Loucy (cell line): ENCODE data around the gene FHL3.
"Not testable (repeated sequence)": the region's sequence is repeated elsewhere in the genome, so short reads cannot be mapped to it uniquely, and the experiment has no call there.

Source experiments
- H2AFZ ChIP-seq: fragments of 200-600 bp; sonication (generic); 2 replicates; pipeline ENCODE4 v1.6.0; 2016; ENCODE audit warnings: antibody characterized with exemption, mild to moderate bottlenecking, low read length, moderate library complexity
- H3F3A ChIP-seq: fragments of 200-600 bp; 2 replicates; pipeline ENCODE4 v1.6.0; 2016; ENCODE audit warnings: antibody characterized with exemption, low read depth, mild to moderate bottlenecking
- H3K27me3 ChIP-seq: fragments of 200-600 bp; sonication (generic); 2 replicates; pipeline ENCODE4 v1.6.1; 2014; ENCODE audit warnings: low read length, mild to moderate bottlenecking; ENCODE audit not compliant: insufficient read depth, poor library complexity, severe bottlenecking
- H3K36me3 ChIP-seq: fragments of 200-600 bp; sonication (generic); 2 replicates; pipeline ENCODE4 v1.6.1; 2016; ENCODE audit warnings: low read length; ENCODE audit not compliant: insufficient read depth
- H3K4me1 ChIP-seq: fragments of 200-600 bp; sonication (generic); 2 replicates; pipeline ENCODE4 v1.5.1; 2014; ENCODE audit warnings: low read length, mild to moderate bottlenecking; ENCODE audit not compliant: insufficient read depth, poor library complexity, severe bottlenecking
- H3K4me2 ChIP-seq: fragments of 200-600 bp; sonication (generic); 2 replicates; pipeline ENCODE4 v1.6.0; 2014; ENCODE audit warnings: antibody characterized with exemption, low read length, low read depth, mild to moderate bottlenecking; ENCODE audit not compliant: poor library complexity, severe bottlenecking
- H3K4me3 ChIP-seq: fragments of 200-600 bp; sonication (generic); 2 replicates; pipeline ENCODE4 v1.5.1; 2014; ENCODE audit warnings: low read length, mild to moderate bottlenecking, mixed read lengths; ENCODE audit not compliant: poor library complexity, severe bottlenecking
- H3K79me2 ChIP-seq: fragments of 200-600 bp; sonication (generic); 2 replicates; pipeline ENCODE4 v1.6.1; 2014; ENCODE audit warnings: low read length; ENCODE audit not compliant: insufficient read depth
- H3K9ac ChIP-seq: fragments of 200-600 bp; sonication (generic); 2 replicates; pipeline ENCODE4 v1.6.0; 2014; ENCODE audit warnings: mild to moderate bottlenecking, low read depth, low read length, moderate library complexity; ENCODE audit not compliant: poor library complexity, severe bottlenecking
- H3K9me2 ChIP-seq: fragments of 200-600 bp; sonication (generic); replicated peaks from 2 replicates; pipeline ENCODE4 v1.6.1; 2016; ENCODE audit warnings: low read depth, low read length, mixed read lengths
- H3K9me3 ChIP-seq: fragments of 200-600 bp; sonication (generic); 2 replicates; pipeline ENCODE4 v1.6.1; 2014; ENCODE audit warnings: mild to moderate bottlenecking, antibody characterized with exemption, low read length, low read depth; ENCODE audit not compliant: insufficient read depth
- H4K20me1 ChIP-seq: fragments of 200-600 bp; sonication (generic); 2 replicates; pipeline ENCODE4 v1.6.0; 2014; ENCODE audit warnings: antibody characterized with exemption, low read length, mild to moderate bottlenecking; ENCODE audit not compliant: insufficient read depth, poor library complexity, severe bottlenecking
- EZH2phosphoT487 ChIP-seq: fragments of 200-600 bp; IDR thresholded peaks from 2 replicates; pipeline ENCODE4 v1.6.1; 2018; ENCODE audit warnings: antibody characterized with exemption, mild to moderate bottlenecking, moderate library complexity, borderline replicate concordance
- TF ChIP-seq, protein P1 (sequence below): fragments of 200-600 bp; sonication (generic); conservative IDR thresholded peaks from 2 replicates; pipeline ENCODE4 v1.5.1; 2014; ENCODE audit warnings: mild to moderate bottlenecking, antibody characterized with exemption, low read length

Gene FHL3

DNA sequence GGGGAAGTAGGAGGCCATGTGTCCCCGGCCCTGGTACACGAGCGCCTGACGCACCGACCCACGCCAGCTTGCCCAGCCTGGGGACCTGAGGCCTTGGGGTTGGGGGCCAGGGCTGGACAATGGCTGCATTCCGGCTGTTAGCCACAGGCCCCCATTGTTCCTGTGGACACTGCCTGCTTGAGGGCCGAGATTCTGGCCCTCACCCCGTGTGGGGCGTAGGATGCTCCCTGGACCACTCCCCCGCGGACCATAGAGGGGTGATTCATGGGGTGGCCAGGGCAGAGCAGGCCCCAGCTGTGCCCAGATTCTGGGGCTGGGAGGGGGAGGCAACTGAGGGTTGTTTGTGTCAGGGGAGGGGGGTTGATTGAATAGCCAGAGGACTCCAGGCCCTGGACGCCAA lies 29.6 kb upstream of the FHL3 start:
- no peaks in the 10 kb centered on the region for H3K9me3 ChIP-seq
- no peak overlapping the region for H2AFZ ChIP-seq
- H3F3A ChIP-seq = no peaks in the 10 kb centered on the region
- no peak overlapping the region for H3K4me2 ChIP-seq
- no peaks in the 10 kb centered on the region for H3K9me2 ChIP-seq
- no peaks in the 10 kb centered on the region for H3K79me2 ChIP-seq
- H4K20me1 ChIP-seq = no peaks in the 10 kb centered on the region
- no peak for TF ChIP-seq EZH2phosphoT487
- TF ChIP-seq, protein P1, sequence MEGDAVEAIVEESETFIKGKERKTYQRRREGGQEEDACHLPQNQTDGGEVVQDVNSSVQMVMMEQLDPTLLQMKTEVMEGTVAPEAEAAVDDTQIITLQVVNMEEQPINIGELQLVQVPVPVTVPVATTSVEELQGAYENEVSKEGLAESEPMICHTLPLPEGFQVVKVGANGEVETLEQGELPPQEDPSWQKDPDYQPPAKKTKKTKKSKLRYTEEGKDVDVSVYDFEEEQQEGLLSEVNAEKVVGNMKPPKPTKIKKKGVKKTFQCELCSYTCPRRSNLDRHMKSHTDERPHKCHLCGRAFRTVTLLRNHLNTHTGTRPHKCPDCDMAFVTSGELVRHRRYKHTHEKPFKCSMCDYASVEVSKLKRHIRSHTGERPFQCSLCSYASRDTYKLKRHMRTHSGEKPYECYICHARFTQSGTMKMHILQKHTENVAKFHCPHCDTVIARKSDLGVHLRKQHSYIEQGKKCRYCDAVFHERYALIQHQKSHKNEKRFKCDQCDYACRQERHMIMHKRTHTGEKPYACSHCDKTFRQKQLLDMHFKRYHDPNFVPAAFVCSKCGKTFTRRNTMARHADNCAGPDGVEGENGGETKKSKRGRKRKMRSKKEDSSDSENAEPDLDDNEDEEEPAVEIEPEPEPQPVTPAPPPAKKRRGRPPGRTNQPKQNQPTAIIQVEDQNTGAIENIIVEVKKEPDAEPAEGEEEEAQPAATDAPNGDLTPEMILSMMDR = no peak
- H3K9ac ChIP-seq = no peak overlapping the region
- H3K4me1 ChIP-seq = peaks cover 11% of the 10 kb centered on the region
- H3K36me3 ChIP-seq = no peaks in the 10 kb centered on the region
- no peaks in the 10 kb centered on the region for H3K27me3 ChIP-seq
- H3K4me3 ChIP-seq = no peak overlapping the region

DNA sequence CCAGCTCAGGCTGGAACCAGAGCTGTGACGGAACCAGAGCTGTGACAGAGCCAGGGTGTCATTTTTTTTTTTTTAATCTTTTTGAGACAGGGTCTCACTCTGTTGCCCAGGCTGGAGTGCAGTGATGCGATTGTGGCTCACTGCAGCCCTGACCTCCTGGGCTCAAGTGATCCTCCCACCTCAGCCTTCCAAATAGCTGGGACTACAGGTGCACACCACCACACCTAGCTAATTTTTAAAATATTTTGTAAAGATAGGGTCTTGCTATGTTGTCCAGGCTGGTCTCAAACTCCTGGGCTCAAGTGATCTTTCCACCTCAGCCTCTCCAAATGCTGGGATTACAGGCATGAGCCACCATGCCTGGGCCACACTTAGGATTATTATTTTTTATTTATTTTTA lies 27.7 kb upstream of the FHL3 start:
- H3K4me2 ChIP-seq, H3K79me2 ChIP-seq, H3K9me3 ChIP-seq, H3F3A ChIP-seq, H3K27me3 ChIP-seq, H3K9me2 ChIP-seq, H3K36me3 ChIP-seq, H4K20me1 ChIP-seq, H3K4me3 ChIP-seq, H3K9ac ChIP-seq, H2AFZ ChIP-seq: not testable (repeated sequence)
- H3K4me1 ChIP-seq = peaks cover 17% of the 10 kb centered on the region

DNA sequence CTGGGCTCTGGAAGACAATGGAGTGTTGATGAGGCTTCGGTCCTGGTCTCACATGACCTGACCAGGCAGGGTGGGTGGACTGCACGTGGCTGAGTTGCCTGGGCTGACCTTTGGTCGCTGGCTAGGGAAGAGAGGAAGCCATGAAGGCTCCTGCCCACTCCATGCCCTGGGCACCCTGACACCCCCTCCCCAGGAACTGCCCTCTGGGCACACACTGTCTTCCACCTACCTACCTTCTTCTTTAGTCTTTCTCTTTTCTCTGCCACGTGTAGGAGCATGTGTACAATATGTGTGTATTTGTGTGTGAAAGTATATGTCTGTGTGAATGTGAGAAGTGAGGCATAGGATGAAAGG lies 26.2 kb upstream of the FHL3 start:
- Histone ChIP-seq H2AFZ (no peak overlapping the region), H3K79me2 (no peaks in the 10 kb centered on the region), H3K9ac (no peak overlapping the region)

More for the DNA sequence above, 26.2 kb upstream of the FHL3 start:
- no peaks in the 10 kb centered on the region for H3K27me3 ChIP-seq
- H3K4me2 ChIP-seq = no peak overlapping the region
- H3K4me3 ChIP-seq = no peak overlapping the region
- TF ChIP-seq EZH2phosphoT487 = no peak
- TF ChIP-seq, protein P1 = no peak
- H4K20me1 ChIP-seq = no peaks in the 10 kb centered on the region
- no peaks in the 10 kb centered on the region for H3K9me3 ChIP-seq
- peaks cover 20% of the 10 kb centered on the region for H3K4me1 ChIP-seq
- no peaks in the 10 kb centered on the region for H3F3A ChIP-seq
- H3K9me2 ChIP-seq = no peaks in the 10 kb centered on the region
- H3K36me3 ChIP-seq = no peaks in the 10 kb centered on the region
